Femur (tissue), 1 donor: Measurements from ENCODE around the gene KCNN4.
"Not testable (repeated sequence)": the region's sequence is repeated elsewhere in the genome, so short reads cannot be mapped to it uniquely, and the experiment has no call there.

Experiments
- DNase-seq: peaks from one replicate; pipeline ENCODE4 v3.0.0-alpha.2; 2017

KCNN4 gene

GRCh38 chr19:43780706-43781525 is at the start of gene KCNN4:
Gene KCNN4, minus strand, starts transcription at chr19:43780973. Its CDS starts 112 bp downstream, at chr19:43780861.
- DNase-seq, result no peak

DNA sequence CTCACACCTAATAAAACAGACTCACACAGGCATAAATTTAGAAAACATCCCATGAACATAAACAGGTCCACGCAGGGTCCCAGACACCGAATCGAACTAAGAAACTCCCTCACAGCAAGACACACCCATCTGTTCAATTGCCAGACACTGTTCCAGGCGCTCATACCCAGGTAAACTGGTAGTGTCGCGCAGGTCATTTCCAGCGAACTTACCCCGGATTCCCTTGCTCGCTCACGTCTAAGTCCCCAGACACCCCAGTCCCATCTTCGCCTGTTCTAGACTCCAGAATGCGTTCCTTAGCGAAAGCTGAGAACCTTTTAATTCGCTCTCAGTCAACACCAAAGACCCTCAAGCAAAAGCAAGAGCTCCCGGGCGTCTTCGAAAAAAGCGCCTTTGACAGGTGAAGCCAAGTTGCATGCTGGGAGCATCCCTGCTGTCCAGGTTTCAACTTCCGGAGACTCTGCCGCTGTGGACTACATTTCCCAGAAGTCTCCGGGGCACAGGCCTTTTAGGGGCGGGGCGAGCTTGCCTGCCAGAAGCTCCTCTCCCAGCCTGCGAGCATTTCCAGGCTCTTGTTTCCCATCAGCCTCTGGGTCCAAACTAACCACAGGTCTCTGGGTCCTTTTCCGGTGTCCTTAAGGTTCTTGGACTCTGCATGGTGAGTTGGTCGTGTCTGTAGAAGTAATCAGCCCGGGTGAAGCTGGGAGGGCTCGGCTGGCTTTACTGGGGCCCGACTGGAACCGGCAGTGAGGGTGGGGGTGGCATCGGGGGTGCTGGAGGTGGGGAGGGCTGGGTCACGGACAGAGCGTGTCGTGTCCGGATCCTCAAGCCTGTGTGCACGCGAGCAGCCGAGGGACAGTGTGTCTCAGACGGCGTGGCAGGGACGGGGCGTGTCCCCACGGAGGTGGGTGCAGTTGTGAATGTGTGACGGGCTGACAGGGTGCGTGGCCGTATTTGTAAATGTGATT is 46.3 kb upstream of the KCNN4 start, which contains the start of gene ZNF283:
ZNF283 (plus strand) TSS at position 535 of the 968 bp plus-strand sequence. CDS start 6,184 bp downstream, outside the sequence.
- peak; percentile 94 for DNase-seq

DNA sequence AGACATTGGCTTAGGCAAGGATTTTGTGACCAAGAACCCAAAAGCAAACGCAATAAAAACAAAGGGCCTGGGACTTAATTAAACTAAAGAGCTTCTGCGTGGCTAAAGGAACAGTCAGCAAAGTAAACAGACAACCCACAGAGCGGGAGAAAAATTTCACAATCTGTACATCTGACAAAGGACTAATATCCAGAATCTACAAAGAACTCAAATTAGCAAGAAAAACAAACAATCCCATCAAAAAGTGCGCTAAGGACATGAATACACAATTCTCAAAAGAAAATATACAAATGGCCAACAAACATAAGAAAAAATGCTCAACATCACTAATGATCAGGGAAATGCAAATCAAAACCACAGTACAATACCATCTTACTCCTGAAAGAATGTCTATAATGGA is 43.8 kb upstream of the KCNN4 start:
- not testable (repeated sequence) for DNase-seq

GRCh38 chr19:43823856-43824255 is 43.1 kb upstream of the KCNN4 start:
- DNase-seq, result not testable (repeated sequence)

GRCh38 chr19:43820884-43821215 is 40.1 kb upstream of the KCNN4 start:
- DNase-seq, result no peak

DNA sequence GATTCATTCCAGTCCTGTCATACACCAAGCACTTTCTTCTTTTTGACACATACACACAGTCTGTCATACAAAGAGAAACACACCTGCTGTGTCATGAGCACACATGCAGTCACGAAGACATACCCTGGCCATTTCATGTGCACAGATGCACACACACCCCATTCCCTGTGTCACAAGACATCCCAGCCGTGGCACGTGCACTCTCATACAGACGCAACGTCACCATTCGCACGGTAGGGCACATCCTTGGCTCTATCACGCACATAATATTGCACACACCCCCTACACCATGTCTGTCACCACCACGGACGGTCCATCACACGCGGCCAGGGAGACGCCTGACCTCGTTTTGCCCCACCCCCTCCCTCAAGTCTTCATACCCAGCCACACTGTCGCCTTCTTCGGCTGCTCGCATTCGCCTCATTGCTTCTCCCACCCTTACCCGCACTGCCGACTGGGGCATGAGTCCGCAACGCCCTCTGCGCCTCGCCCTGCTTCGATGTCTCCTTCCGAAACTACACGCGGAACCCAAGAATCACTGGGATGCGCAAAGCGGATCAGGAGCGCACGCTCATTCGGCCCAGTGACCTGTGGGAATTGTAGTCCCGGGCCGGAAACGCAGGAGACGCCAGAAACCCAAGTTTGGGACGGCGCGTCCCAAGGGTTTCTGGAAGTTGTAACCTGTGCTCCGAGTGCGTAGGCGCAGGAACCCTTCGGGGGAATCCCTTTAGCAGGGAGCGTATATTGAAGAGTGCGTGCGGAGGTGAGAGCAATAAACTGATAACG is 39.5 kb upstream of the KCNN4 start:
- DNase-seq, result peak; percentile 21

GRCh38 chr19:43818500-43818899 is 37.7 kb upstream of the KCNN4 start:
- no peak for DNase-seq

- DNase-seq, result not testable (repeated sequence)
Observed at GRCh38 chr19:43817454-43817853, 36.7 kb upstream of the KCNN4 start.

GRCh38 chr19:43814663-43815352 is 34.0 kb upstream of the KCNN4 start:
- no peak for DNase-seq

DNA sequence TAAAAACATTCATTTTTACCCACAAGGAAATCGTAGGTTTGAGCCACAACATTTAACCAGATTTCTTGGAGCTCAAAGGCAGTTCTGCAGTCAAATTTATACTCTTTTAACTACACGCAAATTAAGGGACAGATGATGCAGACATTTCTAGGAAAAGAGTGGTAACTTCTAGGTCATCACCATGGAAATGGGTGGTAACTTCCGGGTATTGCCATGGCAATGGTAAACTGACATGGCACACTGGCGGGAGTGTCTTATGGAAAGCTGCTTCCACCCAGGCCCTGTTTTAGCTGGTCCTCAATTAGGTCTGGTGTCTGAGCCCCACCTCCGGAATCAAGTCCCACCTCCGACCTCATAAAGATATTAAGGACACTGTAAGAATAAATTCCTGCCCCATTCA is 31.9 kb upstream of the KCNN4 start:
- no peak for DNase-seq

DNA sequence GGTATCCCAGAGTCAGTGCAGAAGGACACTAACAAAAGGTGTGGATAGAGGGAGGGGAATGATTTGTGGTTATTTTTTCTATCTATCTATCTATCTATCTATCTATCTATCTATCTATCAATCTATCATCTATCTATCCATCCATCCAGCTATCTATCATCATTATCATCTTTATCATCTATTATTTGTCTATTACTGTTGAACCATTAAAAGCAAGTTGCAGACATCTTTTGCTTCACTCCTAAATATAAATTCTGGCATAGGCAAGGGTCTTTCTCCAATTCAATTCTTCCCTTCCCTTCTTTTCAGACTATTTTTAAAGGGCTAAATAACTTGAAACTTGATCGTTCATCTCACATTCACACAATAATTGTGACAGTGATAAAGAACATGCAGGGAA is 31.5 kb upstream of the KCNN4 start:
- no peak for DNase-seq

GRCh38 chr19:43811837-43812236 is 31.1 kb upstream of the KCNN4 start:
- no peak for DNase-seq

DNA sequence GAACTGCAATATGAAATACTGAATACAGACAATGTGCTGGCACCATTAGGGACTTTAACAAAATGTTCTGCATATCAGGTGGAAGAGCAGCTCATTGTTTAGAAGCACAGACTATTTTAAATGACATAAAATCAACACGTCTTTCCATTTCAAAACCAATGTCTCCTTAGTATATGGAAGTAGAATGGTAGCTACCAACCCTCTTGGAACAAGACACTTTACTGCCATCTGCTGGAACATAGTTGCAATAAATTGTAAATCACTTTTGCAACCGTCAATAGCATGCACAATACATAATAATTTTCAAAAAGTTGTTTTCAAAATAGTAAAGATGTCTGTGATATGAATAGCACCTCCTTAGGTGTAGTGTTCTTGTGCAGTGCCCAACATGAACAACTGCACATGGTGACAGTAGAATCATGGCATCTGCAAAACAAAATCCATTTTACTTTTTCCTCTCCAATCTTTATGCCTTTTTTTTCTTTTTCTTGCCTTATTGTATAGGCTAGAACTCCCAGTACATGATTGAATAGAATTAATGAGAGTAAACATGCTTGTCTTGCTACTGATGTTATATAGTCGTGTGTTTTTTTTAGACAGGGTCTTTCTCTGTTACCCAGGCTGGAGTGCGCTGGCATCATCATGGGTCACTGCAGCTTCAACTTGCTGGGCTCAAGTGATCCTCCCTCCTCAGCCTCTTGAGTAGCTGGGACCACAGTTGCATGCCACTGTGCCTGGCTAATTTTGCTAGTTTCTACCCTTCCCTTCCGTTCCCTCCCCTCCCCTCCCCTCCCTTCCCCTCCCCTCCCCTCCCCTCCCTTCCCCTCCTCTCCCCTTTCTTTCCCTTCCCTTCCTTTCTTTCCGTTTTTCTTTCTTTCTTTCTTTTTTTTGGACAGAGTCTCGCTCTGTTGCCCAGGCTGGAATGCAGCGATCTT is 29.3 kb upstream of the KCNN4 start:
- DNase-seq, result no peak

DNA sequence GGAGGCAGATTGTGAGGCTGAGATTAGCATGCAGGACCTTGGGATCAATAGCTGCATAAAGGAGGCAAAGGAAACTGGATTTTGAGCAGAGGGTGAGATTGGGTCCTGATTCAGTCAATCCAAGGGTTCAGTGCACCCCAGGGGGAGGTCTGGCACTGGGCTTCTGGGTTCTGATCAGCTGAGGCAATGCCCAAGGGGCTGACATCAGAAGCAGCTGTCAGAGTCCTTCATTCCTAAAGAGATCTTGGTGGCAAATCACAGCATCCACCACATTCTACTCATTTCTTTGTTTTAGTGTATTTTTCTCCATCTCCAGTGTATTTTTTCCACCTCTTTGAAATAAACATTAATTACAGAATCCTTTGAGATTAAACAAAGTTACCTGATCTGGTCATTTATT is 26.9 kb upstream of the KCNN4 start:
- no peak for DNase-seq

- no peak for DNase-seq
Observed at GRCh38 chr19:43806848-43807247, 26.1 kb upstream of the KCNN4 start.

GRCh38 chr19:43806401-43806800 is 25.6 kb upstream of the KCNN4 start:
- not testable (repeated sequence) for DNase-seq

GRCh38 chr19:43804432-43804831 is 23.7 kb upstream of the KCNN4 start:
- no peak for DNase-seq

GRCh38 chr19:43802216-43802951 is 21.6 kb upstream of the KCNN4 start, which contains the start of gene LYPD5:
Gene LYPD5, minus strand, starts transcription at chr19:43802447. Its CDS starts 67 bp downstream, at chr19:43802380.
- DNase-seq, result no peak

GRCh38 chr19:43799502-43800142 is 18.8 kb upstream of the KCNN4 start:
- DNase-seq, result no peak
